PC-9 (cell line): Measurements from ENCODE around the gene OTUD4.

Experiments
- CTCF ChIP-seq: fragments of 200-600 bp; sonication (generic); conservative IDR thresholded peaks from 2 replicates; pipeline ENCODE4 v1.6.1; 2017; ENCODE audit warnings: mixed run types, antibody characterized with exemption, mild to moderate bottlenecking, moderate library complexity
- EZH2 ChIP-seq: fragments of 200-600 bp; sonication (generic); IDR thresholded peaks from 2 replicates; pipeline ENCODE4 v1.8.0; 2017; ENCODE audit warnings: antibody characterized with exemption, low read depth

- TF ChIP-seq CTCF (no peak), EZH2 (no peak)
These were observed 27.5 kb upstream of the OTUD4 start for GRCh38 chr4:145207934-145208333.
